Stimulated activated CD8-positive, alpha-beta memory T cell treated with anti-CD3 and anti-CD28 coated beads, Interleukin-2, amount 100 ng/mL, for 48 hours (primary cell): ENCODE results near the gene PTPRO.

Source experiments
- DNase-seq, 2 donors: peaks; one replicate each; pipeline ENCODE4 v3.0.0-alpha.2; 2020; ENCODE audit warnings: low read depth in 2 of 2

The PTPRO gene

GRCh38 chr12:15322164-15323061, at the start of gene PTPRO:
TSS of gene PTPRO (plus strand) at chr12:15322508.
- DNase-seq: no peak

- no peak for DNase-seq
These were observed 48.4 kb upstream of the PTPRO start for GRCh38 chr12:15273896-15274295.

GRCh38 chr12:15274561-15274967, 47.7 kb upstream of the PTPRO start:
- DNase-seq: no peak

GRCh38 chr12:15276088-15276698, 46.1 kb upstream of the PTPRO start:
- no peak for DNase-seq

- no peak for DNase-seq
These were observed 43.3 kb upstream of the PTPRO start for GRCh38 chr12:15278816-15279658.

GRCh38 chr12:15280930-15281329, 41.4 kb upstream of the PTPRO start:
- no peak for DNase-seq

- DNase-seq: no peak
These were observed 33.1 kb upstream of the PTPRO start for GRCh38 chr12:15289192-15289591.

- DNase-seq: no peak
These were observed 28.6 kb upstream of the PTPRO start for GRCh38 chr12:15293731-15294130.

- DNase-seq: no peak
These were observed 22.4 kb upstream of the PTPRO start for GRCh38 chr12:15299947-15300346.

GRCh38 chr12:15304296-15304695, 18.0 kb upstream of the PTPRO start:
- no peak for DNase-seq

GRCh38 chr12:15306605-15307004, 15.7 kb upstream of the PTPRO start:
- no peak for DNase-seq

GRCh38 chr12:15307079-15307478, 15.2 kb upstream of the PTPRO start:
- no peak for DNase-seq

- no peak for DNase-seq
These were observed 3.5 kb upstream of the PTPRO start for GRCh38 chr12:15318841-15319240.

- DNase-seq: no peak
These were observed 1.4 kb upstream of the PTPRO start for GRCh38 chr12:15320881-15321280.

GRCh38 chr12:15323480-15323879, 1.2 kb downstream of the PTPRO start:
- no peak for DNase-seq

GRCh38 chr12:15329891-15330290, 7.6 kb downstream of the PTPRO start:
- no peak for DNase-seq

GRCh38 chr12:15334225-15334624, 11.9 kb downstream of the PTPRO start:
- no peak for DNase-seq

GRCh38 chr12:15335959-15336358, 13.7 kb downstream of the PTPRO start:
- no peak for DNase-seq

- no peak for DNase-seq
These were observed 14.7 kb downstream of the PTPRO start for GRCh38 chr12:15336768-15337553.

- no peak for DNase-seq
These were observed 19.1 kb downstream of the PTPRO start for GRCh38 chr12:15341371-15341770.

GRCh38 chr12:15344561-15344960, 22.3 kb downstream of the PTPRO start:
- no peak for DNase-seq

GRCh38 chr12:15346488-15346887, 24.2 kb downstream of the PTPRO start:
- no peak for DNase-seq
